ENCODE results near the gene TMEM59.
"Not testable (repeated sequence)": the region's sequence is repeated elsewhere in the genome, so short reads cannot be mapped to it uniquely, and the experiment has no call there.

TMEM59 gene

GRCh38 chr1:54006508-54006907 lies 46.5 kb downstream of the TMEM59 start:
- no peak for DNase-seq (ENCODE audit: low read depth)
- TF ChIP-seq CTCF (IDR thresholded peaks at IDR 0.05; ENCODE audit: control insufficient read depth, insufficient read depth, low read depth, low read length, missing control alignments) = no peak

DNA sequence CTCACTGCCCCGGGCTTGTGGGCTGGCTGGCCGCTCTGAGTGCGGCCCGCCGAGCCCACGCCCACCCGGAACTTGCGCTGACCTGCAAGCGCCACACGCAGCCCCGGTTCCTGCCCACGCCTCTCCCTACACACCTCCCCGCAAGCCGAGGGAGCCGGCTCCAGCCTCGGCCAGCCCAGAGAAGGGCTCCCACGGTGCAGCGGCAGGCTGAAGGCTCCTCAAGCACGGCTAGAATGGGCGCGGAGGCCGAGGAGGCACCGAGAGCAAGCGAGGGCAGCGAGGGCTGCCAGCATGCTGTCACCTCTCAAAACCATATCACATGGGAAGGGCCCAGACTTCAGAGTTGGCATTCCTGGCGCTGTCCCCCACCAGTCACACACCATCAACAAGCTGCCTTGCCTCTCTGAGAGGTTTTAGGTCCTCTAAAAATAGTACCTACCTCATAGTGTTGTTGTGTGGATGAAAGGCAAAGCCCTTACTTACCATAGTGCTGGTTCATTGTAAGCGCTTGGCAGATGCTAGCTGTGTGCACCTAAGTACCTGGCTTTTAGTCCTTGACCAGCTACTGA lies 48.4 kb downstream of the TMEM59 start:
- H3K4me3 ChIP-seq (ENCODE audit: control insufficient read depth, low read depth, low read length) = no peak overlapping the region
- TF ChIP-seq CTCF (IDR thresholded peaks at IDR 0.05; ENCODE audit: control insufficient read depth, insufficient read depth, low read depth, low read length, missing control alignments) = no peak
- no peak for DNase-seq (ENCODE audit: low read depth)

More at GRCh38 chr1:54006508-54006907, 46.5 kb downstream of the TMEM59 start:
- no peak overlapping the region for H3K4me3 ChIP-seq (ENCODE audit: control insufficient read depth, low read depth, low read length)

DNA sequence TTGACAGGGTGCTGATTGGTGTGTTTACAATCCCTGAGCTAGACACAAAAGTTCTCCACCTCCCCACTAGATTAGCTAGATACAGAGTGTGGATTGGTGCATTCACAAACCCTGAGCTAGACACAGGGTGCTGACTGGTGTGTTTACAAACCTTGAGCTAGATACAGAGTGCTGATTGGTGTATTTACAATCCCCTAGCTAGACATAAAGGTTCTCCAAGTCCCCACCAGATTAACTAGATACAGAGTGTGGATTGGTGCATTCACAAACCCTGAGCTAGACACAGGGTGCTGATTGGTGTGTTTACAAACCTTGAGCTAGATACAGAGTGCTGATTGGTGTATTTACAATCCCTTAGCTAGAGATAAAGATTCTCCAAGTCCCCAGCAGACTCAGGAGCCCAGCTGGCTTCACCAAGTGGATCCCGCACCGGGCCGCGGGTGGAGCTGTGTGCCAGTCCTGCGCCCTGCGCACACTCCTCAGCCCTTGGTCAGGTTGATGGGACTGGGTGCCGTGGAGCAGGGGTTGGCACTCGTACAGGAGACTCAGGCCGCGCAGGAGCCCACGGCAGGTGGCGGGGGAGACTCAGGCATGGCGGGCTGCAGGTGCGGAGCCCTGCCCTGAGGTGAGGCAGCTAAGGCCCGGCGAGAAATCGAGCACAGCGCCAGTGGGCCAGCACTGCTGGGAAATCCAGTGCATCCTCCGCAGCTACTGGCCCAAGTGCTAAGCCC lies 49.1 kb downstream of the TMEM59 start:
- H3K4me3 ChIP-seq (ENCODE audit: control insufficient read depth, low read depth, low read length) = not testable (repeated sequence)

DNA sequence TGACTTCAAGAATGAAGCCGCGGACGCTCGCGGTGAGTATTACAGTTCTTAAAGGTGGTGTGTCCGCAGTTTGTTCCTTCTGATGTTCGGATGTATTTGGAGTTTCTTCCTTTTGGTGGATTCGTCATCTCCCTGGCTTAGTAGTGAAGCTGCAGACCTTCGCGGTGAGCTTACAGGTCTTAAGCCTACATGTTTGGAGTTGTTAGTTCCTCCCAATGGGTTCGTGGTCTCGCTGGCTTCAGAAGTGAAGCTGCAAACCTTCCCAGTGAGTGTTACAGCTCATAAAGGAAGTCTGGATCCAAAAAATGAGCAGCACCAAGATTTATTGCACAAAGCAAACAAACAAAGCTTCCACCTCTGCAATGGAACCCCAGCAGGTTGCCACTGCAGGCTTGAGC lies 49.8 kb downstream of the TMEM59 start:
- H3K4me3 ChIP-seq (ENCODE audit: control insufficient read depth, low read depth, low read length) = no peak overlapping the region
- no peak for DNase-seq (ENCODE audit: low read depth)
- TF ChIP-seq CTCF (IDR thresholded peaks at IDR 0.05; ENCODE audit: control insufficient read depth, insufficient read depth, low read depth, low read length, missing control alignments) = no peak

More for the DNA sequence above, 49.1 kb downstream of the TMEM59 start:
- DNase-seq (ENCODE audit: low read depth) = not testable (repeated sequence)

- no peak overlapping the region for H3K4me3 ChIP-seq (ENCODE audit: control insufficient read depth, low read depth, low read length)
- DNase-seq (ENCODE audit: low read depth) = no peak
- no peak for TF ChIP-seq CTCF (IDR thresholded peaks at IDR 0.05; ENCODE audit: control insufficient read depth, insufficient read depth, low read depth, low read length, missing control alignments)
These were observed 50.3 kb downstream of the TMEM59 start for GRCh38 chr1:54002544-54003248.

- H3K4me3 ChIP-seq (ENCODE audit: control insufficient read depth, low read depth, low read length) = no peak overlapping the region
- no peak for DNase-seq (ENCODE audit: low read depth)
These were observed 51.4 kb downstream of the TMEM59 start for GRCh38 chr1:54001591-54001990.

More at GRCh38 chr1:54001591-54001990, 51.4 kb downstream of the TMEM59 start:
- TF ChIP-seq CTCF (IDR thresholded peaks at IDR 0.05; ENCODE audit: control insufficient read depth, insufficient read depth, low read depth, low read length, missing control alignments) = no peak
